GM12892 (cell line): ENCODE data around the gene GZMH. TPM values are rescaled to one million over a fixed set of nuclear protein-coding genes. Genes with fewer than 3 reads are reported as not detected.
"Not testable (repeated sequence)": the region's sequence is repeated elsewhere in the genome, so short reads cannot be mapped to it uniquely, and the experiment has no call there.

ENCODE experiments used
- DNase-seq: peaks from one replicate; pipeline ENCODE4 v3.0.0; 2011; ENCODE audit not compliant: insufficient read length
- FAIRE-seq: peaks from 2 replicates; lab custom pipeline; 2011; peaks lifted over from hg19 to GRCh38; lab: Jason Lieb, UNC
- POLR2A ChIP-seq: IDR thresholded peaks from 2 replicates; pipeline ENCODE4 v1.6.1; 2011; ENCODE audit warnings: low read depth, low read length, control low read depth
- POLR2AphosphoS5 ChIP-seq: IDR thresholded peaks from 2 replicates; pipeline ENCODE4 v1.6.1; 2011; ENCODE audit warnings: low read depth, low read length, control low read depth
- TAF1 ChIP-seq: IDR thresholded peaks from 2 replicates; pipeline ENCODE4 v1.6.1; 2011; ENCODE audit warnings: low read depth, mild to moderate bottlenecking, control low read depth, low read length, borderline replicate concordance
- polyA plus RNA-seq: library from polyadenylated mRNA; unstranded; fragments of >200 nt; gene quantifications from one replicate; pipeline ENCODE4 v1.2.1, GENCODE V29; 2012; ENCODE audit warnings: missing spikeins, inconsistent platforms; ENCODE audit not compliant: missing spikeins

Gene GZMH, protein sequence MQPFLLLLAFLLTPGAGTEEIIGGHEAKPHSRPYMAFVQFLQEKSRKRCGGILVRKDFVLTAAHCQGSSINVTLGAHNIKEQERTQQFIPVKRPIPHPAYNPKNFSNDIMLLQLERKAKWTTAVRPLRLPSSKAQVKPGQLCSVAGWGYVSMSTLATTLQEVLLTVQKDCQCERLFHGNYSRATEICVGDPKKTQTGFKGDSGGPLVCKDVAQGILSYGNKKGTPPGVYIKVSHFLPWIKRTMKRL
- not detected for polyA plus RNA-seq

DNA sequence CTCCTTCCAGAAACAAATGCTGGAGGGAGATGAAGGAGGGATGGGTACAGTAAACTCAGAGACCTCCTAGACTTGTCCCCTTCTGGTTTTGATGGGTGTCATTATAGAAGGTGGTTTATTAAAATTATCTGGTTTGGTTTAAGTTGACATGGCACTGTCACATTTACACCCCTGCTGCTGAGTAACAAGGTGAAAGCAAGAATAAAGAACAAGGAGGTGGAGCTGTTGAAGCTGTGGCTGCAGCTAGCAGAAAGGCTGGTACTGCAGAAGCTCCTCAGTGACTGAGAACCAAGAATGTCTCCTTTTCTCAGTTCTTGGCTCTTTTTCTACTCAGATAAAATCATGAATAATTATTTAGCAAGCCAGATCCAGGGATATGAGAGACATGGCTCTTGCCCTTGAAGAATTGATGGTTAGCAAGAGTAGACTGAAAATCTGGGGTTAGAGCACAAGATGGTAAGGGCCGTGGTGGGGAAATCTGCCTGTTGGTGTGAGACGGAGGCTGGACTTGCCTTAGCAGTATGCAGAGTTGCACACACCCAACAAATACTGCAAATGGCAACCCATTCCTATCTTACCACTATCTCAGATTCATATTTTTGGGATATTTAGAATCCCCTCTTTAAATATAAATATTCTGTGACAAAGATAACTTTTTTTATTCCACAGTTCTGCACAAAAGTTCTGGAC lies at the start of gene GZMH:
Gene GZMH (minus strand): TSS at position 31 of the 690 bp plus-strand sequence. CDS start 72 bp downstream, outside the sequence.
- no peak for DNase-seq
- no peak for TF ChIP-seq TAF1
- no peak for TF ChIP-seq POLR2AphosphoS5
- no peak for TF ChIP-seq POLR2A
- no peak for FAIRE-seq

DNA sequence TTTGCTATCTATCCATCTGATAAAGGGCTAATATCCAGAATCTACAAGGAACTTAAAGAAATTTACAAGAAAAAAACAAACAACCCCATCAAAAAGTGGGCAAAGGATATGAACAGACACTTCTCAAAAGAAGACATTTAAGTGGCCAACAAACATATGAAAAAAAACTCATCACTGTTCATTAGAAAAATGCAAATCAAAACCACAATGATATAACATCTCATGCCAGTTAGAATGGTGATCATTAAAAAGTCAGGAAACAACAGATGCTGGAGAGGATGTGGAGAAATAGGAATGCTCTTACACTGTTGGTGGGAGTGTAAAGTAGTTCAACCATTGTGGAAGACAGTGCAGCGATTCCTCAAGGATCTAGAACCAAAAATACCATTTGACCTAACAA lies 38.9 kb upstream of the GZMH start:
- DNase-seq, FAIRE-seq: not testable (repeated sequence)

DNA sequence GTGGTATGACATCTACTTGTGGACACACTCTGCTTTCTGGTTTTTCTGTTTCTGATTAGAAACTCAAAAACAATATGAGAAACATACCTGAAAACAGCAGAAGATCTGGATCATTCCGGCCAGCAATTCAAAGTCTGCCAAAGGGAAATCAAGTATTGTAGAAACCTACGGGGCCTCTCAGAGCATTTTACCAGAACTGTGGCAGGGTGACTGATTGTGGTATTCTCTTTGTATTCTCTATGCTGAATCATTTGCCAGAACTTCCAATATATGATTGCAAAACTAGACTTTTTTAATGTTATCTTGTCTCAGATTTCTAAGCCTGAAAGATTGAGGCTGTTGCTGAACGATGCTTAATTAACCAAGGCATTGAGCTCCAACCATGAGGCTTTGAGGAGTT lies 30.4 kb upstream of the GZMH start:
- FAIRE-seq (no peak), DNase-seq (no peak)
- TF ChIP-seq TAF1, result no peak
- no peak for TF ChIP-seq POLR2A
- TF ChIP-seq POLR2AphosphoS5, result no peak

DNA sequence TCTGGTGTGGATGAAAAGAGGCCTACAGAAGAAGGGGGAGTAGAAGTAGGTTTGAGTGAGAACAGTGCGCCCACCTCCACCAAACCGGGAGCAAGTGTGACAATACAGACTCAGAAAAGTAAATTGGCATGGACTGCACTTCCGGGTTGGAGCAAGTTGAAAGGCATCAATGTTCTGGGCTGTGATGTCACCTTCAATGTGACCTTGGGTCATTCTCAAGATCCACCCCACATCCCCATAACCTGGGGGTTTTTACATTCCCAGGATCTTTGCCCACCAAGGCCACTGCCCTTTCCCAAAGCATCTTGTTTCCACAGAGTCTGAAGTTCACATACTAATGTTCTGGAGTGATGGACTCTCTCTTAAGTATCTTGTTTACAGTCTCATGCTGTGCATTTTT lies 29.8 kb upstream of the GZMH start:
- no peak for DNase-seq
- no peak for FAIRE-seq
- TF ChIP-seq POLR2A (no peak), TAF1 (no peak), POLR2AphosphoS5 (no peak)

DNA sequence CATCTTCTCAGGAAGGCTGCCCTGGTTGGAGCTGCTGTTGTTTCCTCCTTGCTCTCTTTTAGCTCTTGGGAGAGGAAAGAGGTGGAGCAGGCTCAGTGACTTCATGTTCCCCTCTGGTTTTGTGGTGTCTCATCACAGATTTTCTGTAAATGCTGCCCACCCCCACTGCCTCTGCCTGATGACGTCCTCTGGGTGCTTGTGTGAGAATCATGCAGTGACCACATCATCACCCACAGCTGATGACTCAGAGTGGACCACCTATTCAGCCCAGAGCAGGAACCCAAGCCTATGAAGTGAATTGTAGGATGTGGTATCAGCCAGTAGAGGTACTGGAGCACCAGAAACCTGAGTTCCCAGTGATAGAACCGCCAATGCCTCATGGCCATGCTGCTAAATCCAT lies 24.7 kb upstream of the GZMH start, which contains the start of gene GZMB:
Gene GZMB (minus strand): TSS at position 33 of the 400 bp plus-strand sequence. CDS start 30 bp downstream, at position 3.
- TF ChIP-seq POLR2A, result no peak
- TF ChIP-seq POLR2AphosphoS5, result no peak
- TF ChIP-seq TAF1, result no peak
- no peak for DNase-seq
- FAIRE-seq, result no peak

DNA sequence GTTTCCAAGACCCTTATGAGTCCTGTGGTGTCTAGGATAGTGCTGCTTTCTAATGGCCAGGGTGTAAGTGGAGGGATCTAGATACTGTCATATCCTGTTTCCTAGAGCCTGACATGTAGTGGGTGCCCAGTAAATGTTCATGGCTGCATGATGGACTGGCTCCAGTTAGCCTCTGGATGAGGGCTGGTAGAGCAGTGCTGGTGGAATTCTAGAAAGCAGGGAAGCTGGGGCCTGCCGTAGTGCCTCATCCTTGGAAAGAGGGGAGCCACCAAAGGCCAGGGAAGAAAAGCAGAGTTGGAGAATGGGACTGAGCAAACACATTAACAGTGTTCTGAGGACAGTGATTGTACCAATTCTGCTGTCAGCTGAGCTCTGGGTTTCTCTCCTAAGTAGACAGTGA lies 23.9 kb upstream of the GZMH start:
- FAIRE-seq (no peak), DNase-seq (no peak)
- TF ChIP-seq TAF1, result no peak
- TF ChIP-seq POLR2A, result no peak
- no peak for TF ChIP-seq POLR2AphosphoS5

DNA sequence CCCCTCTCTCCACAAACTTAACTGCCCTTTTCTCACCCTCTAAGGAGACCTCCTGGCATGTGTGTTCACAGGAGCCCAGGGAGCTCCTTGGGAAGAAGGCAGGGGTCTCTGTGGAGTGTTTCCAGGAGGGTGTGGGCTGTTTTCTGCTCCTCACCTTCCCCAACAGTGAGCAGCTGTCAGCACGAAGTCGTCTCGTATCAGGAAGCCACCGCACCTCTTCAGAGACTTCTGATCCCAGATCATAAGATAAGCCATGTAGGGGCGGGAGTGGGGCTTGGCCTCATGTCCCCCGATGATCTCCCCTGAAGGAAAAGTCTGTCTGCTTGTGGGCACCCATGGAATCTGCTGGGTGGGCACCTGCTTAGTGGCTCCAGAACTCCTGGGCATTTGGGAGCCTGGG lies 23.3 kb upstream of the GZMH start:
- no peak for TF ChIP-seq TAF1
- no peak for TF ChIP-seq POLR2AphosphoS5
- no peak for TF ChIP-seq POLR2A

DNA sequence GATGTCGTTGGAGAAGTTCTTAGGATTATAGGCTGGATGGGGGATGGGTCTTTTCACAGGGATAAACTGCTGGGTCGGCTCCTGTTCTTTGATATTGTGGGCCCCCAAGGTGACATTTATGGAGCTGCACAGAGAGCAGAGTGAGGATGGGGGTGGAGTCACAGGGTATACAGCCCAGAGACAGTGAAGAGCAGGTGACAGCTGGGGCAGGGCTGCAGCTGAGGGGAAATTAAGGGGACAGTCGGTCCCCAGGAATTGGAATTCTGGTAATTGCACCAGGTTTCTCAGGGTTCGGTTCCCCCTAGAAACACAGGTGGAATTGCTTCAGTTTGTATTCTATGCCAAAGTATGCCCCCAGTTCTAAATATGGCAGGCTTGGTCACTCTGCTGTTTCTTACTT lies 22.9 kb upstream of the GZMH start:
- FAIRE-seq (no peak), DNase-seq (no peak)
- TF ChIP-seq POLR2A (no peak), TAF1 (no peak), POLR2AphosphoS5 (no peak)

More for the DNA sequence above, 23.3 kb upstream of the GZMH start:
- no peak for DNase-seq
- no peak for FAIRE-seq

DNA sequence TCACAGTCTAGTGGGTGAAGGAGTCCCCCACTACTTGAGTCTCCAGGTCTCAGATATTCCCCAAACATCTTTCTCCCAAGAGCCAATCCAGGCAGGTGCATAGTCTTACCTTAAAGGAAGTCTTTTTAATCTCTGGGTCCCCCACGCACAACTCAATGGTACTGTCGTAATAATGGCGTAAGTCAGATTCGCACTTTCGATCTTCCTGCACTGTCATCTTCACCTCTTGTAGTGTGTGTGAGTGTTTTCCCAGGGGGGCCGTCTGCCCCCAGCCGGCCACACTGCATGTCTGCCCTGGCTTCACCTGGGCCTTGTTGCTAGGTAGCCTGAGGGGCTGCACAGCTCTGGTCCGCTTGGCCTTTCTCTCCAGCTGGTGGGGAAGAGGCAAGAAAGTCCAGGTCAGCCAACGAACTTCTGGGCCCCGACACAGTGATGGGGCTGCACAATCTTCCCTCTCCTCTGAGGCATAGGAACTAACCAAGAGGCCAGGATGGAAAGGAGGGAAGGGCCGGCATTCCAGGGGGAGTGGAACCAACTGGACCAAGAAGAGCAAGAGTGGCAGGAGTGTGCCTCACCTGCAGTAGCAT lies 22.4 kb upstream of the GZMH start:
- no peak for FAIRE-seq
- TF ChIP-seq POLR2A, result no peak
- TF ChIP-seq TAF1, result no peak
- no peak for TF ChIP-seq POLR2AphosphoS5
- no peak for DNase-seq

DNA sequence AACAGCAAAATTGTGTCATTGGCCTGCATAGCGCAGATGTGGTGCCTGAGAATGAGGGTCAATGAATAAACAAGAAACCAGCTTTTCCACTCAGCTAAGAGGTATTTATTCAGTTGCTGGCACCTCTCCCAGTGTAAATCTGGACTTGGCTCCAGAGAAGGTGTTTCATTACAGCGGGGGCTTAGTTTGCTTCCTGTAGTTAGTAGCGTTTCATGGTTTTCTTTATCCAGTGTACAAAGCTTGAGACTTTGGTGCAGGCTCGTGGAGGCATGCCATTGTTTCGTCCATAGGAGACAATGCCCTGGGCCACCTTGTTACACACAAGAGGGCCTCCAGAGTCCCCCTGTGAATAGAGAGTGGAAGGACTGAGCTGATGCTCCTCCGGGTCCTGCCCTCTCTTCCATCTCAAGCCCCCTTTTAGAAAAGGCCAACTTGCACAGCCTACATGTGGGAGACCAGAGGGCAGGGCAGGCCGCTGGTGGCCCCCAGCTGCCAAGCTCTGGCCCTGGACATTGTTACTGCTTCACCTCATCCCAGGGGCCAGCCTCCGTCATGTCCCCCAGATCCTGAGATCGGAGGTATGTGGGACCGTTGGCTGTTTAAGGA lies 21.5 kb upstream of the GZMH start:
- FAIRE-seq, result no peak

More for the DNA sequence above, 21.5 kb upstream of the GZMH start:
- no peak for DNase-seq
- TF ChIP-seq POLR2AphosphoS5 (no peak), TAF1 (no peak), POLR2A (no peak)
